ENCODE data around the gene JAZF1.

JAZF1 gene

DNA sequence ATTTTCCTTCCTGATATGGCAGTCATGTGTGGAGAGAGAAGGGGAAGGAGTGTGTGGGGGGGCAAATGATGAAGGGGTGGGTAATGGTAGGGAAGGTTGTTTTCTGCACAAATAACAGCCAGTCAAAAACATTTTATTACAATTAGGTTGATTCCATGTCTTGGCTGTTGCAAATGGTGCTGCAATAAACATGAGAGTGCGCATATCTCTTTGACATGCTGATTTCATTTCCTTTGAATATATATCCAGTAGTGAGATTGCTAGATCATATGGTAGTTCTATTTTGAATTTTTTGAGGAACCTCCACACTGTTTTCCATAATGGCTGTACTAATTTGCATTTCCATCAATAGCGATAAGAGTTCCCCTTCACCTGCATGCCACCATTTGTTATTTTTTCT is 10.6 kb upstream of the JAZF1 start:
- no peak for DNase-seq

GRCh38 chr7:28190077-28190710 is 9.6 kb upstream of the JAZF1 start:
- no peak for DNase-seq

GRCh38 chr7:28187012-28187411 is 6.4 kb upstream of the JAZF1 start:
- no peak for DNase-seq

DNA sequence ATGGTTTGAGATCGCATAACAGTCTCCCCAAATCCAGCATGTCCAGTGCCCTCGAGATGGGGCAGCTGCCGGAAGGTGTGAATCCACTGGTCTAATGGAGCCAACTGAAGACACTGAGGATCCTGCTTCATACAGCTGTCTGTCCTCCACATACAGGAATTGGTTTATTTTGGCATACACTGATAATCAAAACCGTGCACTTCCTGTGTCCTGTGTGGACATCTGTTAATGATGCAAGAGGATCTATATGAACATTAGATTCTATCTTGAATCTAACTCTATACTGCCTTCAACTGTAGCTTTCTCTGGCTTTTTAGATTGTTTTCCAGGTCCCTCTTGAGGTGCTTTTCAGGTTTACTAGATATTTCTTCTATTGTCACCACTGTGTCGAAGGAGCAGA is 3.0 kb upstream of the JAZF1 start:
- no peak for DNase-seq

DNA sequence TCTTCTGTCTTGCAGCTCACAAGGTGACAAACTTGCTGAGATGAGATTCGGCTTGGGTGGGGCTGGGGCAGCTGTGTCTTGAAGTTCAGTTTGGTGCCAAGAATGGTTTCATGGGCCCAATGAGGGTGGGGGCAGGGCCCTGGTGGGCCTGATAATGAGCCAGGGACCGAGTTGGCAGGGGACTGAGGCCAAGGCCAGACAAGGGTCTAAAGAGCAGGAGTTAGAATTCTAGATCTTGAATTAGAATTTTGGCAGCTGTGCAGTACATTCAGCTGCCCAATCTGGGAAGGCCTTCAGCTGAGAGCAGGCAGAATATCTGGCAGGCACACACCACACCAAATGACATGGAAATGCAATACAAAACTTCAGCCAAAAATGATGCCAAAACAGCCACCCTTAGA is 1.5 kb upstream of the JAZF1 start:
- DNase-seq: no peak

GRCh38 chr7:28181416-28181815 is 821 bp upstream of the JAZF1 start:
- no peak for DNase-seq

DNA sequence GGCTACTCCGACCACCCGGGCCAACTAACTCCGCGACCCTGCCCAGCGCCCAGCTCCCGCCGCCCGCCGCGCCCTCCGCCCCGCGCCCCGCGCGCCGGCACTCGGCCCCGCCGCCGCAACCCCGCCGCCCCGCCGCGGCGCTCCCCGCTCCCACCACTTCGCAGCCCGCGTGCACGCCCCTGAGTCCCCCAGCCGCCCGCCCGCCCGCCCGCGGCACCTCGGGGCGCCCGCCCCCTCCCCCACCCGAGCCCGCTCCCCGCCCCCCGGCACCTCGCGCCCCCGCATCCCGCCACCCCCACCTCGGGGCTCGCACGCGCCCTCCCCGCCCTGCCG is 598 bp downstream of the JAZF1 start:
- no peak for DNase-seq

DNA sequence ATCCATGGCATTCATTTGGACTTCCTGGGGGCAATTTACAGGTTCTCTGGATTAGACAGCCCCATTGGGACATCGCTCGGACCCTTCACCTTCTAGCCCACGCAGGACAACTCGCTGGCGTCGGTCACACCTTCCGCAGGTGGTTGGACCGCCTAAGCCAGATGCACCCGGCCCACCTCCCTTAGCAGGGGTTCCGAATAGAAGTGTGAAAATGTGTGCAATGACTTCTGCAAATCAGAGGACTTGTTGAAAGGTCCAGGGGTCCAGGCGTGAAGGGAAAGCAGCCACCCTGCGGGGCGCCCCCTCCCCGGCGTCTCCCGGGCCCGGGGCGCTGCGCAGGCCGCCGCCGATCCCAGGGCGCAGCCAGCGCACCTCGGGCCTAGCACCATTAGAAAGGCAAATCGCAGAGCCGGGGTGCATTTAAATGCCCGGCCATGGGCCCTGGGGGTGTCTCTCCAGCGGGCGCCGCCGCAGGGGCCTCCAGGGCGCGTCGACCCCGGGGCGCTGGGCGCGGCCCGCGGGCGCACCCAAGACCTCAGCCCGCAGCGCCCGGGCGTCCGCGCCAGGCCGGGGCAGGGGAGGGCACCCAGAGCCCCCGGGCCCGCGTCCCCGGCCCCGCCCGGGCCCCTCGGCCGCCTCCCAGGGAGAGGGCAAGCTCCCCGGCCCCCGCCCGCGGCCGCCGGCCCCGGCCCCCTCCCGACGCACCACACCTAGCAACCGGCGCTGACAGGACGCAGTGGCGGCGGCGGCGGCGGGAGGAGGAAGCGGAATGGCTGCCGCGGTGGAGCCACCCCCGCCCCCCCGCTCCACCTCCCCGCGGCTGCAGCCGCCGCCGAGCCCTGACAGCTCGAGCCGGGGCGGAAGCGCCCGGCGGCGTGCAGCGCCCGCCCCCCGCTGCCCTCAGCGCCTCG is 1.2 kb downstream of the JAZF1 start:
- peak; percentile 24 to 71 (median 50) for DNase-seq

- no peak for DNase-seq
Measured at GRCh38 chr7:28178599-28178998, 2.0 kb downstream of the JAZF1 start.

DNA sequence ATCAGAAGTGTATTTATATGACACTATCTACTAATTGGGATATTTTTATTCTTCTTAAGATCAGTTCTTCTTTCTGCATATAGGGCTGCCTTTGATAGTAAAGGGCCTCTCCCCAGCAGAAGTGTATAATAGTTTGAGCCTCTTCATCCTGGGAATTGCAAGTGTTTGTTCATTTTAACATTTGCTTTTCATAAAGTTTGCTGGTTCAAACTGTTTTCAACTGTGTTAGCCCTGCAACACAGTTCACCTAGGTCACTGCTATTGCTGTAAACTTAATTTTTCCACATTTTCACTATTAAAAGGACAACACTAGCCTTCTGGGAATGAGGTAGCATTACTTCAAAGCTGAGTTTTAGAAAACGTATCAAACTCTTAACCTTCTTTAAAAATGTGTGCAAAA is 2.8 kb downstream of the JAZF1 start:
- DNase-seq: no peak

- DNase-seq: no peak
Measured at GRCh38 chr7:28176645-28177044, 4.0 kb downstream of the JAZF1 start.

DNA sequence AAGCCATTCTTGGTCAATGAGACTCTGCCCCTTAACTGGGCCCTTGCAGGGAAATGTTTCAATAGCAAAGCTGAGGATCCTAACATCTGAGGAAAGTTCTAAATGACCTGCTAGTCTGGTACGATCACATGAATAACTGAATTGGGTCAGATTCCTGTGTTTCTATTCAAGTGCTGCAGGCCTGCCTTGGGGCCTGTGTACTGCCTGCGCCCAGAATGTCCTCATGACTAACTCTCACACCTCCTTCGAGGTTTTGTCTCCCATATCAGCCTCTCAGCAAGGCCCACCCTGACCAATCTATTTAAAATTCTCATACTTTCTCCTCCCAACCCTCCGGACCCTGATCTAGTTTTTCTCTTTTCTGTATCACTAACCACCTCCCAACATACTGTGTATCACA is 4.4 kb downstream of the JAZF1 start:
- no peak for DNase-seq

DNA sequence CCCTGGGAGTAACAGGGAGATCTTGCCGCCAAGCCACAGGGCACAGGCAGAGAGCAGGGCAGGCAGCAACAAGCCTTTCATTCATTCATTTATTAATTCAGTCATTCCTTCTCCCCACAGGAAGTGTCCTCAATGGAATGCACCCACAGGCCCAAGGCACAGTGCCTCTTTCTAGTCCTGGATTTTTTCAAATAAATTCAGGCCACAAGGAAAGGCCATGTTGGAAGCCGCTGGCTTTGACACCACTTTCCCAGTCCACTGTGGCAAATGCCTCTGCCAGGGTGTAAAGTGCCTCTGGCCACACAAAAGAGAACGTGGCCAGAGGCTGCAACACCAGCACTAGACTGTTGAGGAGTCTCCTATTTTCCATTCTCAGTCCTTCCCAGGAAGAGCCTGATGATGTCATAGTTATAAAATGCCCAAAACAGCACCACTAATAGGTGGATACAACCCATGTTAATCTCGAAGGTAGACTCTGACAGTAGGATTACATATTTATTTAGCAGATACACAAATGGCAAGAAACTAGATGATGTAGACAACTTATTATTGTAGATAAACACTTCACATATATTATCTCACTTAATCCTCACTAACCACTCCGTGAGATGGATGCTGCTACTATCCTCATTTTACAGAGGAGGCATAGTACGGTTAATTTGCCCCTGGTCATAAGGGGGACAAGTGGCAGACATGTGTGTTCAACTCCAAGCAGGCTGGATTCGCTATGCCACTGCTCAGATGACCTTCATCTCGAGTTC is 5.5 kb downstream of the JAZF1 start:
- no peak for DNase-seq

DNA sequence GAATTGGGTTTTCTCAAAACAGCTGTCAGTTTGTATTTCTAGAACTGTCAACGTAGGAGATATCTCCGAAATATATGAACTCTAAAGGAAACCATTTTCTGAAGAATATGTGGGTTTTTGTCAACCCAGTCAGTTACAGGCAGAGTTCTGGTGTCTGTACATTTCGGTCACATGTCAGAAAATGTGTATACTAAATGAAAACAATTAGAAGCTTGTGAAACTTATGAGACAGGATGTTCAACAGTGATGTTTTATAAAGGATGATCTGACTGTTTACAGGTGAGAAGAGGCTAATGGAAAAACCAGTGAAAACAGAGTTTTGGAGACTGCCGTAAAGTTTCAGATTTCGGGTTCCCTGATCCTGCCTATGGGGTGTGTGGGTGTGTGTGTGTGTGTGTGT is 6.2 kb downstream of the JAZF1 start:
- DNase-seq: no peak

- DNase-seq: no peak
Measured at GRCh38 chr7:28173531-28173930, 7.1 kb downstream of the JAZF1 start.

- DNase-seq: no peak
Measured at GRCh38 chr7:28172958-28173357, 7.6 kb downstream of the JAZF1 start.

- no peak for DNase-seq
Measured at GRCh38 chr7:28170701-28171100, 9.9 kb downstream of the JAZF1 start.

GRCh38 chr7:28169230-28169629 is 11.4 kb downstream of the JAZF1 start:
- DNase-seq: no peak

- DNase-seq: no peak
Measured at GRCh38 chr7:28168393-28169158, 12.0 kb downstream of the JAZF1 start.

- no peak for DNase-seq
Measured at GRCh38 chr7:28166982-28167715, 13.4 kb downstream of the JAZF1 start.

DNA sequence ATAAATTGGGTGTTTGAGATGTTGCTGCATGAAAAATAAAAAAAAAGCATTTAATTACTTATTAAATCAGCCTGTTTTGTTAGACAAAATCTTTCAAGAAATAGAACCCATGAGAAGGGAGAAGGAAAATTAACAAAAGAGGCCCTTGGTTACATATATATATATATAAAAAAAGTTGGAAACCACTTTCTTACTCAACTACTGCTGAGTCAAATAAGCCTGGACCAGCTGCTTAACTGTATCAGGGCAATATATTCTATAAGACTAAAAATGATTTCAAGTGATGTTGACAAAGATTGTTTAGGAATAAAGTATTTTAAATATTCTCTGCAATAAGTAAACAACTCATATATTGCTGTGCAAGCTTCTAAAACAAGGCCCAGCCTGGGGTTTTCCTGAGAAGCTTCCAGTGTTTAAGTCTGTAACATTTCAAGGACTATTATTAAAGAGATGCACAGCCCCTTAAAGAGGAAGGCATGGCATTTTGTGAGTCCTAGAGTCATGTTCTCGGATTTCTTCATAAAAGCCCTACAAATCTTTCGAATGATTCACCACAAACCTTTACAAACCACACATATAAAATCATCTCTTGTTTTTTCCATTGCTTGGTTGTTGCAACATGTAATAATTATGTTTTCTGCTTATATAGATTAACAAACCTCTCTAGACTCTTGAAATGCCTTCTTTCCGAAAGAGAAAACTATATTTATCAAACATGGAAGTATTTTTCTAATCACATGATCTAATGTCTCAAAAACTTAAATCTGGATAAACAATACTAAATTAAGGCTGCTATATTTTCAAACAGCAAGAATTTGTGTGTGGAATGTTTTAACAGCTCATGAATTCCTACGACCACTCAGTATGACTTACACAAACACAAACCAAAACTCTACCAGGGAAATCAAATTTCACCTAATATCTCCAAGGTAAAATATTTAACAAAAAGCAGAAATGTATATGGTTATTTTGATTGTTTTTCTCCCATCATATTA is 14.3 kb downstream of the JAZF1 start:
- DNase-seq: no peak
